DMS79 treated with DMSO at 0.1 percent for 48 hours (cell line): Measurements from ENCODE around the gene HMGXB3.

ENCODE experiments used
- DNase-seq: peaks from one replicate; lab custom pipeline; 2025; lab: John Stamatoyannopoulos, UW

Gene HMGXB3

GRCh38 chr5:150052956-150053712 is 52.6 kb downstream of the HMGXB3 start:
- DNase-seq: no peak

- no peak for DNase-seq
Measured at GRCh38 chr5:150053713-150054392, 53.3 kb downstream of the HMGXB3 start.

- no peak for DNase-seq
Measured at GRCh38 chr5:150054569-150054968, 54.0 kb downstream of the HMGXB3 start.

GRCh38 chr5:150055326-150056074 is 55.0 kb downstream of the HMGXB3 start:
- DNase-seq: no peak

GRCh38 chr5:150056075-150056443 is 55.5 kb downstream of the HMGXB3 start:
- DNase-seq: no peak

- DNase-seq: no peak
Measured at GRCh38 chr5:150057052-150057451, 56.5 kb downstream of the HMGXB3 start.

- no peak for DNase-seq
Measured at GRCh38 chr5:150057511-150057910, 57.0 kb downstream of the HMGXB3 start.

GRCh38 chr5:150057996-150058395 is 57.5 kb downstream of the HMGXB3 start:
- no peak for DNase-seq

- DNase-seq: no peak
Measured at GRCh38 chr5:150058480-150059126, 58.1 kb downstream of the HMGXB3 start.

- no peak for DNase-seq
Measured at GRCh38 chr5:150059623-150060022, 59.1 kb downstream of the HMGXB3 start.

- no peak for DNase-seq
Measured at GRCh38 chr5:150060471-150060870, 59.9 kb downstream of the HMGXB3 start.

- no peak for DNase-seq
Measured at GRCh38 chr5:150061538-150061995, 61.0 kb downstream of the HMGXB3 start.

GRCh38 chr5:150062216-150062922 is 61.8 kb downstream of the HMGXB3 start:
- DNase-seq: no peak

GRCh38 chr5:150063638-150064037 is 63.1 kb downstream of the HMGXB3 start:
- DNase-seq: no peak

GRCh38 chr5:150064681-150065220 is 64.2 kb downstream of the HMGXB3 start:
- DNase-seq: no peak

GRCh38 chr5:150065346-150065745 is 64.8 kb downstream of the HMGXB3 start:
- no peak for DNase-seq

- no peak for DNase-seq
Measured at GRCh38 chr5:150065886-150066285, 65.3 kb downstream of the HMGXB3 start.

GRCh38 chr5:150066436-150066835 is 65.9 kb downstream of the HMGXB3 start:
- no peak for DNase-seq

- no peak for DNase-seq
Measured at GRCh38 chr5:150066901-150067396, 66.4 kb downstream of the HMGXB3 start.

- DNase-seq: no peak
Measured at GRCh38 chr5:150067405-150067960, 66.9 kb downstream of the HMGXB3 start.

- no peak for DNase-seq
Measured at GRCh38 chr5:150068071-150068470, 67.5 kb downstream of the HMGXB3 start.
